NCI-H1105 treated with DMSO at 0.1 percent for 48 hours (cell line): ENCODE results near the gene STIM2.
"Not testable (repeated sequence)": the region's sequence is repeated elsewhere in the genome, so short reads cannot be mapped to it uniquely, and the experiment has no call there.

Source experiments
- DNase-seq: peaks from one replicate; lab custom pipeline; 2025; lab: John Stamatoyannopoulos, UW

The STIM2 gene

DNA sequence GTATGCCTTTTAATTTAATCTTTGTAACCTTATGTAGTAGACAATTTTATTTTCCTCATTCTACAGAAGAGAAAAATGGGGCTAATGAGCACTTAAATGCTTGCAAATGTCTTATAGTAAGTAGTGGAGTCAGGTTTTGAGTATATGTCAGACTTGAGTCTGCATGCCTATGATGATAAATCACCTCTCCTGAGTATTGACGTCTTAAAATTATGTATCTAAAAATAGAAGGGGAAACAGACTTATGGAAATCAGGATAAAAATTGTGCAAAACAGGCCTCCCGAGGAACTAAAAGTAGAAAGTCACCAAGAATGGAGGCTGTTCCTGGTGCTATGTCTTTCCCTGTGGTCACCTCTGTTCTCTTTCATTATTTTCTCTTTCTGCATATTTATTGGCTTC lies 92.7 kb downstream of the STIM2 start:
- no peak for DNase-seq

DNA sequence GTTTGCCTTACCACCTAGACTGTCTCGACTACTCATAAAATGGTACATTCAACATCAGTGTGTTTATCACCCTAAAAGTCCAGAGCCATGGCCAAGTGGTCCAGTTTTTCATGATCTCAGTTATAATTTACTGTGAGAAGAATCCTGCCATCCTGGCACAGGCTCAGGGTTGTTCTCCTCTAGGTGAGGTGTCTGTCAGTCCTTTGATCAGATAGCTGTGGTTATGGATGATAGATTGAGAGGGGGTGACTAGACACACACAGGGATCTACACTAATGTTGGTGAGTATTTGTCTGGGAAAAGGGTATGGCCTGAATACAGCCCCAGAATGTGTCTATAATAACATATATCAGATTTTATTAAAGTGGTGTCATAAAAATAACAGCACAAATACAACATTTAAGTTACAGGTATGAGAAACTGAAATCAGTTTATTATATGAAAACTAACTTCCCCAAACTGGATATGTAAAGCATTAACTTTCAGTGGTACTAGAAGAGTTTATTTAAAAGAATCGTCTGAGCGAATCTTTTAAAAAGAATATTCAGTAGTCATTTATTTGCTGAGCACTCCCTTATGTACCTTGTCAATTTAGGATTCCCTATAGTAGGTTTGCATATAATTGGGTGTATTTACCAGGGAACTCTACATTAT lies 93.3 kb downstream of the STIM2 start:
- DNase-seq, result no peak

DNA sequence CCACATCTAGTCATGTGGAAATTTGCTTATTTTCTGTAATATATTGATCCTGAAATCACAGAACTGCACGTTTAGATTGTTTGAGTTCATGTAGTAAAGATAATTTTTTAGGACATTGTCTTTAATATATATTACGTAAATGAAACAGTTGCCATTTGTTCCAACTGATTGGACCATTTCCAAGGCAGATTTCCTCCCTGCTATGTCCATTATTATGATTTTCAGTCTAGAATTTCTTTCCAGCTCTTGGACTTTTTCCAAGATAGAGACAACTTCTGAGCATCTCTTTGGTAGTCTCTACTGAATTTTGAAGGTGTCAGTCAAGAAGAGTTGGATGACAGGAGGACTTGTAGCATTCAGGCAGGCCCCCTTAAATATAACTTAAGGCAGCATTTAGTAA lies 94.6 kb downstream of the STIM2 start:
- DNase-seq, result no peak

DNA sequence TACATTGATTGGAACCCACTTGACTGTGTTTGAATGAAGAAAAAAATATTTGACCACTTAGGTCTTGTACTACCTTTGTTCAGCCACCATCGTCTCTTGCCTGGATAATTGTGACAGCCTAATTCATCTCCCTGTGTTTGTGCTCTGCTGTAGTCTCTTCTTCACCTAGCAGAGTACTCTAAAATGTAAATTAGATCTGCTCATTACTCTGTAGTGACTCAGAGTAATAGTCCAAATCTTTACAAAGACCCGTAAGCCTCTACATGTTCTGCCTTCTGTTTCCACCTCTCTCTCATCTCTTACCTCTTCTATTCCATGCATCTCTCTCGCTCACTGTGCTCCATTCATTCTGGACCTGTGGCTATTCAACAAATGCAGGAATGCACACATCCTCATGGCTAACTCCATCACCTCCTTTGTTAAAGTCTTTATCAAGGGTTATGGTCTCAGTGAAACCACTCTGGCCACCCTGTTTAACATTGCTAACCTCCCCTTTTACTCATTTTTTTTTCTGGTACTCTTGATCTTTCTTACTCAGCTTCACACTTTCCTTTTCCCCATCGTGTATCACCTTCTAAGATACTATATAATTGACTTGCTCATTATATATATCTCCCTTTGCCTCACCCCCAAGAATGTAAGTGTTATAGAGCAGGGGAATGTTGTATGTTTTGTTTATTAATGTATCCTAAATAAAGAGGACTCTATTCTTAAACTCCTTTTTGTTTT lies 98.4 kb downstream of the STIM2 start:
- DNase-seq, result no peak

DNA sequence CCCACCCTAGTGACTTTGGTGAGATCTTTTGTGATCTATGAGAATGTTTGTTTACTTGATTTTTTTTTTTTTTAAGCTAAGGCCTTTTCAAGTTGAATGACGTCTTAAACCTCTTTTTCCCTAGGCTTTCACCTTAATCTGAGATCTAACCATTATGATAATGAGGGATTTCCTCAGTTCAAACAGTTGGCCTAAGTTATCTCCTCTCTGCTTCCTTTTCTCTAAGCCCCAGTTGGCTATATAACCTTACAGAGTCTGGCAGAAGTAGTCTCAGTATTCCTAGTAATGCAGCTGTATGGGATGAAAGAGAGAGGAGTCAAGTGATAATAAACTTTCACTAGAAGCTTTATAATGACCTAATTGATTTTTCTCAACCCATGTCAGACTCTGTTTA lies 99.0 kb downstream of the STIM2 start:
- no peak for DNase-seq

DNA sequence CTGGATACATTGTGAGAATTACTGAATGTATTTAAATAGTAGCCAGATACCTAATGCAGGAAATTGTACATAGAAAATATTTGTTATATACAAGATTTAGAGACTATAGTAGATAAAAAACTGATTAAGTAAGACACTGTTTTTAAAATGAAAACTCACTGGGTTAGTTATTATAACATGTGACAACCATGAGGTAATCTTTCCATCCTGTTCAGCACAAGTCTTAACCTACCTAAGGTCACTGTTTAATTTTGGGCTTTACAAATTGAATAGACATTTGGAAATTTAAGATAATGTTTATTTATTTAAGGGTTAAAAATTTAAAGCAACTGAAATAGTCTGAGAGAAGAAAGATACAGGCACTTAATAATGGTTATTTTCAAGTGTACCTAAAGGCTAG lies 102.1 kb downstream of the STIM2 start:
- DNase-seq, result no peak

DNA sequence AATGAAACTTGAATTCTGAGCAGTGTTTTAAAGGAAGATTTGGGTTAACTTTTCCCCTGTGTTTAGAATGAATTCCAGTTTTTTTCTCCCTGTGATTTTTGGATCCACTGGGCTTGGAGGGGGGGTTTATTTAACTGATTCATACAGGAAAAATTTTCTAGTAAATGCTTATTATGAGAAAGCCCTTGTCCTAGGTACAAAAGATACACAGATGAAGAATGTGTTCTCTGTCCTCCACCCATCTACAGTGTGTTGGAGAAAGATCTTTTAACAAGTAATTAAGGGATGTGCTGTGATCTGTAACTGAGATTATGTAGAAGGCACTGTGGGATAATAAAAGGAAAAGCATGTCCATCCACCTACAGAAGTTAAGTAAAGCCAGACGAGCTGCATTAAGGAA lies 103.9 kb downstream of the STIM2 start:
- no peak for DNase-seq

DNA sequence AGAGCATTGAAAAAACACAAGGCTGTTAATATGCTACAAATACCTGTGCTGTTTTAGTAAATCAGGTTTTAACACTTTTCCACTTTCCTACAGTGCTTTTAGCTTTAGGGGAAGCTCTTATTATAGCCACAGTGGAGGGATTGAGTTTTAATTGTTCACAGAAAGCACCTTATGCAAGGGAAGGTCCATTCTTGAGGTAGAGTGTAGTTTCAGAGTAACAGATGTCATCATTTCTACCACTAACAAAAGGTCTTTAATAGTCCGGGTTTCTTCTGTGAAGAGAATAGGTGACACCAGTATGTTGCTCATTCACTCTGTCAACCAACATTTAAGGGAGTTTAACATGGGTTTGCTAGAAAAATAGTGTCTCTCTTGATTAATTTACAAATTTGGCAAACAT lies 104.4 kb downstream of the STIM2 start:
- DNase-seq, result no peak

DNA sequence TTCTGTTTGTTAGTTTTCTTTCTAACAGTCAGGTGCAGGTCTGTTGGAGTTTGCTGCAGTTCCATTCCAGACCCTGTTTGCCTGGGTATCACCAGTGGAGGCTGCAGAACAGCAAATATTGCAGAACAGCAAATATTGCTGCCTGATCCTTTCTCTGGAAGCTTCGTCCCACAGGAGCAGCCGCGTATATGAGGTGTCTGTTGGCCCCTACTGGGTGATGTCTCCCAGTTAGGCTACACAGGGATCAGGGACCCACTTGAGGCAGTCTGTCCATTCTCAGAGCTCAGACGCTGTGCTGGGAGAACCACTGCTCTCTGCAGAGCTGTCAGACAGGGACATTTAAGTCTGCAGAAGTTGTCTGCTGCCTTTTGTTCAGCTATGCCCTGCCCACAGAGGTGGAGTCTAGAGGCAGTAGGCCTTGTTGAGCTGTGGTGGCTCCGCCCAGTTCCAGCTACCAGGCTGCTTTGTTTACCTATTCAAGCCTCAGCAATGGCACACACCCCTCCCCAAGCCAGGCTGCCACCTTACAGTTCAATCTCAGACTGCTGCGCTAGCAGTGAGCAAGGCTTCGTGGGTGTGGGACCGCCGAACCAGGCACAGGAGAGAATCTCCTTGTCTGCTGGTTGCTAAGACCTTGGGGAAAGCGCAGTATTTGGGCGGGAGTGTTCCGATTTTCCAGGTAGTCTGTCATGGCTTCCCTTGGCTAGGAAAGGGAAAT lies 115.0 kb downstream of the STIM2 start:
- not testable (repeated sequence) for DNase-seq

DNA sequence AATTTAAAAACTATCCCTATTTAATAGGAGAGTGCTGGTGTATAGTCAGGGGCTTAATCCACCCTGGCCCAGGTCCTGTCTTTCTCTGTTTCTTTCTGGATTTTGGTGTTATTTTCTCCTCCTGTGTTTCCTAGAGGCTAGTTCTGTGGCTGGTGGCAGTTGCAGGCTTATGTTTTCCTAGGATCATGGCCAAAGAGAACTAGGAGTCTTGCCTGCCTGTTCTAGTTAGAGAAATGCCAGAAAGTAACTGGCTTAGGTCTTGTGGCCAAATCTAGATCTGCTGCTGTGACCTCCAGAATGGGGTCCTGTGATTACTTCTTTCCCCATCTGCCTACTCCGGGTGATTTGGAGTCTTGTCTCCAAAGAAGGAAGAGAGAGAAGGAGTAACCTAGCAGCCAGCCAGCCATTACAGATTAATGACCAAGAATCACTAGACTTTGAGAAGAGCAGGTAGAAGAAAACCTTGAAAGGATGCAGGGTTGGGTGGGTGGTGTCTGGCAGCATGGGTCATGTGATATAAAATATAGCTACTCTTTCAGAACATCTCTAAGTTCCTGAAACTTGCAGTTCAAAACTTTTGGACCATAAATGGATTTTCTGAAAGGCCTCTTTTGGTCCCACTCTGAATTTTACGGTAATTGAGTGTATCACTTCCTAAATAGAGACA lies 117.9 kb downstream of the STIM2 start:
- no peak for DNase-seq

DNA sequence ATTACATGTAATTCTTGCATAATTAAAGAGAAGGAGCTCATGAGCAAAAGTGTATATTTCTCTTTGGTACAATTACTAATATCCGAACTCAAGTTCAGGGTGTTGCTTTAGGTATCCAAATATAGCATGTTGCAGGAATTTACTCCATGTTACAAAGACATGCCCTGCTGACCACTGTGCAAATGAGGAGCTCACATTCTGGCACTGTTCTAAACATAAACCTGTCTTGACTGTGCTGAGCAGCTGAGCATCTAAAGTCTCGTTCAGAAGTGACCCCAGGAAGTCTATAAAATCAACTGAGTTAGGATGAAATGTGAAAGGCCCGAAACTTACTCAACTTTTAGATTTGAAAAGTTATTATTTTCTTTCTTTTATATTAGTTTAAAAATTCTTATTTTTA lies 124.3 kb downstream of the STIM2 start:
- no peak for DNase-seq

DNA sequence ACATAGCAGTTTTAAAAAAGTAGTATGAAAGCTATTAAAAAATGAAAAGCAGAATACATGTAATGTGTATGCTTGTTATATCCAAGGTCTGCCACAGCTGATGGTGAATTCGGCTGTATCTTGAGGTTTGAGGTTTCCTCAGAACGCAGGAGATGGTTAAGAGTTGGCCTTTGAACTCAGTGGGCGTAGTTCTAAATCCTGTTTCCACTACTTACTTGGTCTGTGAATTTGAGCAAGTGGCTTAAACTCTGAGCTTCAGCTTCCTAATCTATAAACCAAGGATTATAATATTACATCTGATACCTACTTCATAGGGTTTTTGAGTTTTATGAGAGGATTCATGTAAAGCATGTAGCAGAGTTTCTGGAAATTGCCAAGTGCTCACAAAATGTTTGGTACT lies 125.2 kb downstream of the STIM2 start:
- no peak for DNase-seq

DNA sequence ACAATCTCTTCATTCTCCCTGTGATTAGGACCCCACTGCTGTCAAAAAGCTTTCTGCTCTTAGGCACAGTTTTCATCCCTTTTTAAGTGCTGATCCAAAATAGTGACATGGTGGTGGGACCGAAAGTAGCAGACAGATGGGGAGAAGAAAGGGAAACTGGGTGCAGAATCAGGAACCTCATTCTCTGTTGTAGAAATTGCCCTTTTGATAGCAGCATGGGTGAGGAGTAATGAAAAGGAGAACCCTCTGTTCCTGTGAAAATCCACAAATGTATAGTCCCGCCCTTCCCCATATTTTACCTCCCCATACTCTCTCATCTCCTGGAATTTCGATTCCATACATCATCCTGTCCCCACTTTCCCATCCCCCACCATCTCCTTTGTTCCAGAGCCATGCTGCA lies 126.5 kb downstream of the STIM2 start:
- no peak for DNase-seq

DNA sequence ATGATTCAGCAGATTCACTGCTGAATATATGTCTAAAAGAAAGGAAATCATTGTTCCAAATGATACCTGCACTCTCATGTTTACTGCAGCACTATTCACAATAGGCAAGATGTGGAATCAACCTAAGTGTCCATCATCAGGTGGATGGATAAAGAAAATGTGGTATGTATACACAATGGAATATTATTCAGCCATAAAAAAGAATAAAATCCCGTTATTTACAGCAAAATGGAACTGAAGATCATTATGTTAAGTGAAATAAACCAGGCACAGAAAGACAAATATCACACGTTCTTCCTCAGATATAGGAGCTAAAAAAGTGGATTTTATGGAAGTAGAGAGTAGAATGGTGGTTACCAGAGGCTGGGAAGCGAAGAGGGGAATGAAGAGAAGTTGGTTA lies 130.4 kb downstream of the STIM2 start:
- no peak for DNase-seq

DNA sequence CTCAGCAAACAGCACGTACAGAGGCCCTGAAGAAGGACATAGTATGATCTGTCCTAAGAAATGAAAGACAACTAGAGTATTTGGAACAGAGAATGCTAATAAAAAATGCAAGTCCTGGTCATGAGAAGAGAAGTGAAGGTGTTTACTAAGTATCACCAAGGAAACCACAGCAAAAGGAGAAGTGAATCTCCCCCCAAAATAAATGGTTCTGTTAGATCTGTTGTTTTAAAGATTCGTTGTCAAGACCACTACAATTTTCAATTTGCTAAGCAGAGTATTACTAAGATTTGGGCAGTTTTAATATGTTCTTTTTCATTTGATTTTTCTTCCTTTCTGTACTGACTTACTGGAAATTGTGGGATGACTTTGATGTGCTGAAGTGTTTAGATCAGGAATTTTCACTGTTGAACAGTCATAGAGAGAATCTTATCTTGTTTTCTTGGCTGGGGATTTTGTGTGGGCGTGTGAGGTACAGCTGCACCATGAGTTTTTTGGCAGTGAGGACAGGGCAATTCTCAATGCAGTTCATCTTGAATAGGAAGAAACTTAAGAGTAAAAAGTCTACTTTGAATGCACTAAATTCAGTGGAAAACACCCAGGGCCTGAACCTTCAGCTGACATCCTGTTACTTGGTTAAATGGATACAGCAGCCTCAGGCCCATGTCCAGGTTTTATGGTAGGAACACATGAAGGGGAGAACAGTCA lies 132.2 kb downstream of the STIM2 start:
- DNase-seq, result no peak

DNA sequence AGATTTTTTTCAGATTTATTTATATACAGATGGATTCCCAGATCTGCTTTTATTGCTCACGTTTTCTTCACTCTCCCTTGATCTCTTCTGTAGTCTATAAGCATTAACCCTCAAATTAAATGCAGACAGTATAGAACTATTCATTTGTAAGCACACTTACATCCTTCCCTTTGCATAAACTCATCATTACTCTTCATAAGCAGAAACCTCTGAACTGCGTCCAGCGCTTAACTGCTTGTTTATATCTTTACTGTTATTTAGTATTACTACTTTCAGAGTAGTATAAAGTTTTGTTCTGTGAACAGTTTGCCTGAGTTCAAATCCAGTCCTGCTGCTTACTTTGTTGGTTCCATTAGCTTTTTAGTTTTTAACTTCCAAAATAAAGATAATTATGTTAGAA lies 132.9 kb downstream of the STIM2 start:
- DNase-seq, result no peak

DNA sequence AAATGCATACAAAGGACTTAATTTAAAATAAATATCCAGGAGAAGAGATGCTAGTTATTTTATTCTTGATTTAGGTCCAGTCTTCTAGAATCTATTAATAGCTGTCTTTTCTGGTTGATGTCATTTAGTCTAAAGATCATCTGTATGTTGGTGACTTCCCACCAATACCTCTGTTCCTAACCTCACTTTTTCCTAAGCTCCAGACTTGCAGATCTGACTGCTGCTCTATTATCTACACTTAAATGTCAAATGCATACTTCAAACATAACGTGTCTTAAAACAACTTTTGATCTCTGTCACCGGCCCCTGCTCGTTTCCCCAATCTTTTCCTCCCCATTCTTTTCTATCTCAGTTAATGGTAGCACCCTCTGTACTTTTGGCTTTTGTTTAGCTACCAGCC lies 133.3 kb downstream of the STIM2 start:
- DNase-seq, result no peak

DNA sequence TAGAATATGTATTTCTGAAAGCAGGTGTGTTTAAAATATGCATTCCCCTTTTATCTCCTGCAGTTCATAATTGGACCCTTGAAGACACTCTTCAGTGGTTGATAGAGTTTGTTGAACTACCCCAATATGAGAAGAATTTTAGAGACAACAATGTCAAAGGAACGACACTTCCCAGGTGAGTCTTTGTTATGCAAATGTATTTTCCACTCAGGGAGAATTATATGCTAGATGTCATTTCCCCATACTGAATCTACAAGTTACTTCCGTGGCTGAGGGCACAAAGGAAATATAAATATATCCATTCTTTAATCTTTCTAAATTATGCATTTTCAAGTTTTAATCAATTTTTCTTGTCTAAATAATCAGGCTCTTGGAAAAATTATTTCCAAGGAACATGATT lies 134.7 kb downstream of the STIM2 start:
- no peak for DNase-seq

DNA sequence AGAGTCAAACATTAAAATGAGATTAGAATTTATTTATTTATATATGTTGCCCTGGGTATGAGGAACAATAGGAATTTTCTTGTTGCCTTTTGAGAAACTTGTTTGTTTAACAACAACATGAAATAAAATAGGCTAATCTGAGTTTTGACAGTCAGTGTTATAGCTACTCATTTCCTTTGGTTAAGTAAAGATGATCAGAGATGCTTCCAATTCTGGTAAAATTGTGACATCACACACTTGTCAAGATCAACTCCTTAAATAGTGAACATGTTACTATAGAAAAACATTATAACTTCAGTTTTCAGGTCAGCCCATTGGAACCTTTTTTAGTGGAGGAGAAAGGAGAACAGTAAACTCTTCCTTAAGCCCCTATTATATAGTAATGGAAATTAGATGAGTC lies 136.1 kb downstream of the STIM2 start:
- no peak for DNase-seq

DNA sequence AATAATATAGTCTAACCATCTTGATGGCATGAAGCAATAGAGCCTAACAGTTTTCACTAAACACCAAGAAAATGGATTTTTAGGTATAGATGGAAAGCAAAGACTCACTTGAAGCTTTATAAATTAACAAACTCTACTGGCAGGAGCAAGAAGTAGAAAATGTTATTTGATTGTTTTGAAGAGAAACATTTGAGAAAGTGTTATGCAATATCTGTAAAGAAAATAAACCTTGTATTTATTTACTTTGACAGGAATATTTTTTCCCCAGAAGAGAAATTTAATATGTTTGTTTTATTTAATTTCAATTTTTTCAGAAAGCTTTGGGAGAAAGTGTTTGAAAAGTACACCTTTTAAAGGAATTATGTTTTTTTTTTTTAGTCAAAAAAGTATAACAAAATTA lies 139.0 kb downstream of the STIM2 start:
- no peak for DNase-seq

DNA sequence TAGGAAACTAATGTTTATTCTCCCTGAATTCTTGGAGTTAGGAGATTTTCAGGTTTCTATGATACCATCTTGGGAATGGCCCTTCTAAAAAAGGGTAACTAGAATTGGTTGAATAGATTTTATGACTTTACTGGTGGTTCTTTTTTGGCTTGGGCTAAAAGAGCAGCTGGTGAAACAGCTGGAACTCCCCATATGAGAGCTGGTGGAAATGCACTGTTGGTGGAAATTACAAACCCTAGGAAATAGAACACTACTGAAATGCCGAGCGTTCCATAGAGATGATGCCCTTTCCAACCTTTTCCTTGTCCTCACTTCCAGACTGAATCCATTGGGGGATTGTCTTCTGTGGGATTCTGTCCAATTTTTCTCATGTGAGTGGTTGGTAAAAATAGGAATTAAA lies 139.5 kb downstream of the STIM2 start:
- DNase-seq, result no peak

DNA sequence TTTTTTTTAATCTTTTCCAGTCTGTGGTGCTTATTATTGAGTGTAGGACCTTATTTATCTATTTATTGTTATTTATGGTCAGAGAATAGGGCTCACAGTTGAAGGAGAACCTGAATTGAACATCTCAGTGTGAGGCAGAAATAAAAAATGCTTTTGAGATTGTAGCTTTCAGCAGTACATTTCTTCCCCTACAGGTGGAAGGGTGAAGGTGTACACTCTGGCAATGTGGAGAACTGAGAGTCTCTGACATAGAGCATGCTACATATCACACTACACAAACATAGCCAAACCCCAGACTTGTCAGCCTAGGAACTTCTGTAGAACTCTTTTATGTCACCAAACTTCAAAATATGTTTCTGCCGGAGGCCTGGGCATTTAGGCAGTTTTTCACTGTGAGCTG lies 140.2 kb downstream of the STIM2 start:
- no peak for DNase-seq
